ENCODE data around the gene FLOT2. TPM values are rescaled to one million over a fixed set of nuclear protein-coding genes. Genes with fewer than 3 reads are reported as not detected.
"Not testable (repeated sequence)": the region's sequence is repeated elsewhere in the genome, so short reads cannot be mapped to it uniquely, and the experiment has no call there.

FLOT2 gene
- total and polyA plus RNA-seq, 4 donors = 51.8 to 108 (median 78.7) TPM

DNA sequence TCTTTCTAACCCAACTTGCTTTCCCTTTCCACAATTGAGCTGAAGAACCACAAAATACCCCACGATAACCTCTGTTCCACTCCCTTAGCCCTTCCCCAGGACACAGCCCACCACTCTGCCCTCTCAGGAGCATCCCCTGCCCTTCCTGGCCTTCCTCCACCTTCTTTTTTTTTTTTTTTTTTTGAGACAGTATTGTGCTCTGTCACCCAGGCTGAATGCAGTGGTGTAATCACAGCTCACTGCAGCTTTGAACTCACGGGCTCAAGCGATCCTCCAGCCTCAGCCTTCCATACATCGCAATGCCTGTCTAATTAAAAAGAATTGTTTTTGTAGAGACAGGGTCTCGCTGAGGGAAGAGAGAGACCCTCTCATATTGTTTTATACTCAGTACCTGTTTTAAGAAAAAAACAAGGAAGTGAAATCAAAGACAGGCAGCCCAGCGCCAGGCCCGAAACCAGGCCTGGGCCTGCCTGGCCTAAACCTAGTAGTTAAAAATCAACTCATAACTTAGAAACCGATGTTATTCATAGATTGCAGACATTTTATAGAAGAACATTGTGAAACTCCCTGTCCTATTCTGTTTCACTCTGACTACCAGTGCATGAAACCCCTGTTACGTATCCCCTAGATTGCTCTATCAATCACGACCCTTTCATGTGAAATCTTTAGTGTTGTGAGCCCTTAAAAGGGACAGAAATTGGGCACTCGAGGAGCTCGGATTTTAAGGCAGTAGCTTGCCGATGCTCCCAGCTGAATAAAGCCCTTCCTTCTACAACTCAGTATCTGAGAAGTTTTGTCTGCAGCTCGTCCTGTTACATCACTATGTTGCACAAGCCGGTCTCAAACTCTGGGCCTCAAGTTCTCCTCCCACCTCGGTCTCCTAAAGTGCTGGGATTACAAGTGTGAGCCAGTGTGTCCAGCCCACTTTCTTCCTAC, 4.0 kb downstream of the FLOT2 start:
- WGBS, 2 donors = 87 to 88% methylated on average over 16 of the region's 16 CpGs
- H3K27me3 ChIP-seq (ENCODE audit: control insufficient read depth in 1 of 2, insufficient read depth in 2 of 2, low read length in 1 of 2); intact Hi-C loops (cut with DNase I); H3K4me1 ChIP-seq (ENCODE audit: control insufficient read depth in 1 of 2, insufficient read depth in 2 of 2, low read length in 2 of 2); H3K9me3 ChIP-seq (ENCODE audit: control insufficient read depth, low read length); DNase-seq; H3K4me3 ChIP-seq (ENCODE audit: low read length in 2 of 2); ATAC-seq (ENCODE audit: low FRiP score); H3K36me3 ChIP-seq (ENCODE audit: control insufficient read depth in 1 of 2, insufficient read depth in 2 of 2, low read length in 1 of 2): not testable (repeated sequence)
- H3K27ac ChIP-seq (ENCODE audit: low read depth in 1 of 2, low read length in 2 of 2) = peak overlapping the region in 1 of 2 donors; percentile 26

DNA sequence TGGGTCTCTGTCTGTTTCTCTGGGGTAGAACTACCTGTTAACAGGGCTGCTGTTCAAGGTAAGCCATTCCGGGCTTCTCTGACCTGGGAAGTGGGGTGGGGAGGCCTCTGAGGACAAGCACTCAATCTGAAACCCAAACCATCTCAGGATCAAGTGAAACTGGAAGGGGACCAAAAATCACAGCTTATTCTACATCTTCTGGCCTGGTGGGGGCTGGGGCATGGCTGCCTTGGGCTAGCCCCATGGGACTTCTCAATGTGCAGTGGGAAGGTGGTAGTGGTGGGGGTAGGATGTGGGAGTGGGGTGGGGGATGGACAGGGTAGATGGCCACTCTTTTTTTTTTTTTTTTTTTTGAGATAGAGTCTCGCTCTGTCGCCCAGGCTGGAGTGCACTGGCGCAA, 5.5 kb downstream of the FLOT2 start:
- H3K4me1 ChIP-seq (ENCODE audit: control insufficient read depth in 1 of 2, insufficient read depth in 2 of 2, low read length in 2 of 2) = peaks cover 0 to 5% of the 10 kb centered on the region in 2 donors
- no peak overlapping the region for H3K4me3 ChIP-seq (ENCODE audit: low read length in 2 of 2)
- no peaks in the 10 kb centered on the region for H3K9me3 ChIP-seq (ENCODE audit: control insufficient read depth, low read length)
- ATAC-seq (ENCODE audit: low FRiP score) (no peak), DNase-seq (no peak)
- no peak overlapping the region for H3K27ac ChIP-seq (ENCODE audit: low read depth in 1 of 2, low read length in 2 of 2)
- WGBS, 2 donors = 87 to 93% methylated on average over 2 to 4 of the region's 4 CpGs
- intact Hi-C loops (cut with DNase I) = no loop called here
- no peaks in the 10 kb centered on the region for H3K36me3 ChIP-seq (ENCODE audit: control insufficient read depth in 1 of 2, insufficient read depth in 2 of 2, low read length in 1 of 2)
- H3K27me3 ChIP-seq (ENCODE audit: control insufficient read depth in 1 of 2, insufficient read depth in 2 of 2, low read length in 1 of 2) = no peaks in the 10 kb centered on the region

GRCh38 chr17:28891201-28891600, 6.3 kb downstream of the FLOT2 start:
- Histone ChIP-seq H3K27me3 (ENCODE audit: control insufficient read depth in 1 of 2, insufficient read depth in 2 of 2, low read length in 1 of 2) (no peaks in the 10 kb centered on the region), H3K9me3 (ENCODE audit: control insufficient read depth, low read length) (no peaks in the 10 kb centered on the region), H3K4me1 (ENCODE audit: control insufficient read depth in 1 of 2, insufficient read depth in 2 of 2, low read length in 2 of 2) (peaks cover 0 to 5% of the 10 kb centered on the region in 2 donors), H3K4me3 (ENCODE audit: low read length in 2 of 2) (no peak overlapping the region), H3K27ac (ENCODE audit: low read depth in 1 of 2, low read length in 2 of 2) (no peak overlapping the region), H3K36me3 (ENCODE audit: control insufficient read depth in 1 of 2, insufficient read depth in 2 of 2, low read length in 1 of 2) (no peaks in the 10 kb centered on the region)
- DNase-seq (no peak), ATAC-seq (ENCODE audit: low FRiP score) (no peak)
- intact Hi-C loops (cut with DNase I) = no loop called here
- 91 to 96% methylated on average over 1 of the region's 1 CpG for WGBS, 2 donors

DNA sequence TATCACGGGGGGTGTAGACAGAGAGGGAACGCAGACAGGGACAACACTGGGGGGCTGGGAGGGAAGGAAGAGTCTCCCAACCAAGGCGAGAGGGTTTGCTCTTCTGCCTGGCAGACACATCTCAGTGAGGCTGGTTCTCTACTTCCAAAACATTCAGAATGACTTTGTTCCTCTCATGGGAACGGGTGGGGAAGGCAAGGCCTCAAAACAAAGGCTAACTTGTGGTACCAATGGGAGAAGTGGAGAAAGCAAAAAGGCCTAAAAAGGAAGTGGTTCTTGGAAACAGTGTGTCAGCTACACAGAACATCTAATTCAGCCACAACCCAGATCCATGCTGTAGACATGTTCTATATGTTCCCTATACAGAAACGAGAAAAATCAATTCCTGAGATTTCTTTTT, 7.5 kb downstream of the FLOT2 start:
- Histone ChIP-seq H3K9me3 (ENCODE audit: control insufficient read depth, low read length) (no peaks in the 10 kb centered on the region), H3K36me3 (ENCODE audit: control insufficient read depth in 1 of 2, insufficient read depth in 2 of 2, low read length in 1 of 2) (no peaks in the 10 kb centered on the region), H3K27ac (ENCODE audit: low read depth in 1 of 2, low read length in 2 of 2) (no peak overlapping the region), H3K4me3 (ENCODE audit: low read length in 2 of 2) (no peak overlapping the region), H3K4me1 (ENCODE audit: control insufficient read depth in 1 of 2, insufficient read depth in 2 of 2, low read length in 2 of 2) (peaks cover 0 to 5% of the 10 kb centered on the region in 2 donors), H3K27me3 (ENCODE audit: control insufficient read depth in 1 of 2, insufficient read depth in 2 of 2, low read length in 1 of 2) (no peaks in the 10 kb centered on the region)
- 82 to 85% methylated on average over 5 of the region's 5 CpGs for WGBS, 2 donors
- intact Hi-C loops (cut with DNase I) = no loop called here
- DNase-seq (no peak), ATAC-seq (ENCODE audit: low FRiP score) (no peak)

GRCh38 chr17:28888832-28889231, 8.7 kb downstream of the FLOT2 start:
- Histone ChIP-seq H3K9me3 (ENCODE audit: control insufficient read depth, low read length) (no peaks in the 10 kb centered on the region), H3K27ac (ENCODE audit: low read depth in 1 of 2, low read length in 2 of 2) (no peak overlapping the region), H3K36me3 (ENCODE audit: control insufficient read depth in 1 of 2, insufficient read depth in 2 of 2, low read length in 1 of 2) (peaks cover 0 to 2% of the 10 kb centered on the region in 2 donors), H3K4me1 (ENCODE audit: control insufficient read depth in 1 of 2, insufficient read depth in 2 of 2, low read length in 2 of 2) (peaks cover 0 to 5% of the 10 kb centered on the region in 2 donors), H3K27me3 (ENCODE audit: control insufficient read depth in 1 of 2, insufficient read depth in 2 of 2, low read length in 1 of 2) (no peaks in the 10 kb centered on the region), H3K4me3 (ENCODE audit: low read length in 2 of 2) (no peak overlapping the region)
- ATAC-seq (ENCODE audit: low FRiP score) = no peak
- intact Hi-C loops (cut with DNase I) = no loop called here
- 86 to 87% methylated on average over 7 of the region's 7 CpGs for WGBS, 2 donors
- no peak for DNase-seq

GRCh38 chr17:28887871-28888471, 9.6 kb downstream of the FLOT2 start:
- Histone ChIP-seq H3K36me3 (ENCODE audit: control insufficient read depth in 1 of 2, insufficient read depth in 2 of 2, low read length in 1 of 2) (peaks cover 0 to 2% of the 10 kb centered on the region in 2 donors), H3K9me3 (ENCODE audit: control insufficient read depth, low read length) (no peaks in the 10 kb centered on the region), H3K27ac (ENCODE audit: low read depth in 1 of 2, low read length in 2 of 2) (no peak overlapping the region), H3K4me1 (ENCODE audit: control insufficient read depth in 1 of 2, insufficient read depth in 2 of 2, low read length in 2 of 2) (peaks cover 0 to 3% of the 10 kb centered on the region in 2 donors), H3K27me3 (ENCODE audit: control insufficient read depth in 1 of 2, insufficient read depth in 2 of 2, low read length in 1 of 2) (no peaks in the 10 kb centered on the region), H3K4me3 (ENCODE audit: low read length in 2 of 2) (no peak overlapping the region)
- ATAC-seq (ENCODE audit: low FRiP score) (no peak), DNase-seq (no peak)
- intact Hi-C loops (cut with DNase I) = no loop called here
- WGBS, 2 donors = 75 to 83% methylated on average over 12 of the region's 12 CpGs

DNA sequence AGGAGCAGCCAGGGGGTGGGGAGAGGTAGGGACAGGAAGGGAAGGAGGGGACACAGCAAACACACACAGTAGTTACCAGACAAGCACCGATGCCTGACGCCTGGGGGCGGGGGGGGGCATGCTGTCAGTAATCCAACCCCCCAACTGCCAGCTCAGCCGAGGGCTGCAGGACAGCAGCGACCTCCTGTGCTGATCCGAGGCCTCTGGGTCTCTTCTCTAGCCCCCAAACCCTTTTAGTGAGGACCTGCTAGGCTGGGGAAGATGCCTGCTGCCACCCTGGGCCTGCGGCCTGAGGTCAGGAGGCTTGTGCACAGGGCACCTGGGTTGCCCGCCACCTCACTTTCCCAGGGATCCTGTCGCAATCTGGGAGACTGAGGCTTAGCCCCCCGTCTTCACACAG, 11.6 kb downstream of the FLOT2 start:
- ATAC-seq (ENCODE audit: low FRiP score) = no peak
- intact Hi-C loops (cut with DNase I) = no loop called here
- WGBS, 2 donors = 85 to 88% methylated on average over 10 of the region's 10 CpGs
- H3K27ac ChIP-seq (ENCODE audit: low read depth in 1 of 2, low read length in 2 of 2) = no peak overlapping the region
- H3K27me3 ChIP-seq (ENCODE audit: control insufficient read depth in 1 of 2, insufficient read depth in 2 of 2, low read length in 1 of 2) = no peaks in the 10 kb centered on the region
- no peaks in the 10 kb centered on the region for H3K4me1 ChIP-seq (ENCODE audit: control insufficient read depth in 1 of 2, insufficient read depth in 2 of 2, low read length in 2 of 2)
- no peaks in the 10 kb centered on the region for H3K9me3 ChIP-seq (ENCODE audit: control insufficient read depth, low read length)
- no peak overlapping the region for H3K4me3 ChIP-seq (ENCODE audit: low read length in 2 of 2)
- no peak for DNase-seq
- H3K36me3 ChIP-seq (ENCODE audit: control insufficient read depth in 1 of 2, insufficient read depth in 2 of 2, low read length in 1 of 2) = peaks cover 0 to 14% of the 10 kb centered on the region in 2 donors

- WGBS, 2 donors = 86 to 91% methylated on average over 4 of the region's 4 CpGs
- ATAC-seq (ENCODE audit: low FRiP score) = no peak
Measured at GRCh38 chr17:28885363-28885762, 12.2 kb downstream of the FLOT2 start.

More at GRCh38 chr17:28885363-28885762, 12.2 kb downstream of the FLOT2 start:
- Histone ChIP-seq H3K36me3 (ENCODE audit: control insufficient read depth in 1 of 2, insufficient read depth in 2 of 2, low read length in 1 of 2) (peaks cover 0 to 14% of the 10 kb centered on the region in 2 donors), H3K9me3 (ENCODE audit: control insufficient read depth, low read length) (no peaks in the 10 kb centered on the region), H3K27me3 (ENCODE audit: control insufficient read depth in 1 of 2, insufficient read depth in 2 of 2, low read length in 1 of 2) (no peaks in the 10 kb centered on the region), H3K4me3 (ENCODE audit: low read length in 2 of 2) (no peak overlapping the region), H3K4me1 (ENCODE audit: control insufficient read depth in 1 of 2, insufficient read depth in 2 of 2, low read length in 2 of 2) (no peaks in the 10 kb centered on the region), H3K27ac (ENCODE audit: low read depth in 1 of 2, low read length in 2 of 2) (no peak overlapping the region)
- no peak for DNase-seq
- intact Hi-C loops (cut with DNase I) = no loop called here
